Adrenal gland (tissue), 12 donors: Measurements from ENCODE around the gene VPS37C. TPM values are rescaled to one million over a fixed set of nuclear protein-coding genes. Genes with fewer than 3 reads are reported as not detected.
A peak's percentile ranks its signal among the peaks of the same experiment; 100 is the strongest.

Experiments
- DNase-seq, 7 donors: peaks; one replicate each; pipeline ENCODE4 v3.0.0-alpha.2; 2019 to 2020
- H3K27ac ChIP-seq, 5 donors: fragments of 200-600 bp; sonication (generic) in 4 of 5; 1 replicate in 3 of 5; 2 replicates in 2 of 5; pipeline versions ENCODE4 v1.5.1 to v1.8.0; 2016 to 2020; ENCODE audit warnings: mild to moderate bottlenecking in 1 of 5
- H3K27me3 ChIP-seq: fragments of 200-600 bp; 2 replicates; pipeline ENCODE4 v1.8.0; 2021
- H3K36me3 ChIP-seq, 2 donors: fragments of 200-600 bp; replicated peaks in 1 of 2; 1 replicate in 1 of 2; 2 replicates in 1 of 2; pipeline versions ENCODE4 v1.5.1 to v1.8.0; 2018 to 2022
- H3K4me1 ChIP-seq, 2 donors: fragments of 200-600 bp; replicated peaks in 1 of 2; 1 replicate in 1 of 2; 2 replicates in 1 of 2; pipeline versions ENCODE4 v1.5.1 to v1.8.0; 2018 to 2021
- H3K4me3 ChIP-seq, 4 donors: fragments of 200-600 bp; sonication (generic) in 3 of 4; one replicate each; pipeline ENCODE4 v1.5.1; 2016 to 2018
- H3K9me3 ChIP-seq, 3 donors: fragments of 200-600 bp; sonication (generic) in 1 of 3; replicated peaks in 1 of 3; 1 replicate in 2 of 3; 2 replicates in 1 of 3; pipeline versions ENCODE4 v1.5.1 to v1.8.0; 2016 to 2021
- CTCF ChIP-seq, 6 experiments: fragments of 450-650 bp in 4 of 6; fragments of 200-600 bp in 2 of 6; sonication (generic) in 1 of 6; IDR thresholded peaks; 1 replicate in 5 of 6; 2 replicates in 1 of 6; pipeline versions ENCODE4 v1.5.1 to v1.8.0; 2016 to 2021; ENCODE audit warnings: antibody characterized with exemption in 6 of 6, mild to moderate bottlenecking in 2 of 6, moderate library complexity in 1 of 6
- POLR2A ChIP-seq, 2 donors: fragments of 450-650 bp; IDR thresholded peaks; one replicate each; pipeline ENCODE4 v1.6.1; 2017; ENCODE audit warnings: antibody characterized with exemption in 2 of 2, mild to moderate bottlenecking in 2 of 2, moderate library complexity in 1 of 2
- WGBS, 4 donors: extraction: QIAGEN DNeasy Blood & Tissue Kit in 2 of 4; methylation state at CpG; one replicate each; pipeline versions ENCODE4 v1.1.5 to v1.1.7; 2013 to 2017; 5-methylcytosine and 5-hydroxymethylcytosine counted together
- intact Hi-C, 2 donors: fragments of 100-400 bp; cut with DNase I; formaldehyde crosslinking; loops; one replicate each; pipeline versions ENCODE4 v1.14.1 to v1.15.0; 2022 to 2023
- polyA plus RNA-seq, 3 donors: library from polyadenylated mRNA; stranded (reverse); fragments of 200-250 nt in 2 of 3; fragments of 350-450 nt in 1 of 3; fragmentation: Illumina TruSeq in 1 of 3; extraction: RNeasy Lipid Tissue Mini Kit (QIAGEN cat#74804) in 1 of 3; gene quantifications; one replicate each; pipeline ENCODE4 v1.2.3, GENCODE V29; 2013 to 2014
- total RNA-seq, 9 donors: library from RNA; depleted of rRNA in 4 of 9; stranded (reverse); fragments of >200 nt in 4 of 9; fragments of 120-200 nt in 1 of 9; fragmentation: NEBNext Ultra II Directional in 1 of 9; extraction: Animal tissue kit (Norgen Biotek cat#: 25700) in 1 of 9; gene quantifications; one replicate each; pipeline versions ENCODE4 v1.1.0 to v1.2.4, GENCODE V29; 2013 to 2023
- donor health status: healthy with polysubstance abuse.
- donor health status: Bipolar disorder and iron deficiency.
- donor health status: DM: yes; HTN: yes; CAD: no.
- donor health status: DM: no; HTN: no; CAD: no.
- donor health status: DM: no; HTN: no; CAD: no.
- donor health status: DM: yes; HTN: yes; CAD: no.

The VPS37C gene
- total and polyA plus RNA-seq, 12 donors, result 8.6 to 27.9 (median 18.5) TPM

DNA sequence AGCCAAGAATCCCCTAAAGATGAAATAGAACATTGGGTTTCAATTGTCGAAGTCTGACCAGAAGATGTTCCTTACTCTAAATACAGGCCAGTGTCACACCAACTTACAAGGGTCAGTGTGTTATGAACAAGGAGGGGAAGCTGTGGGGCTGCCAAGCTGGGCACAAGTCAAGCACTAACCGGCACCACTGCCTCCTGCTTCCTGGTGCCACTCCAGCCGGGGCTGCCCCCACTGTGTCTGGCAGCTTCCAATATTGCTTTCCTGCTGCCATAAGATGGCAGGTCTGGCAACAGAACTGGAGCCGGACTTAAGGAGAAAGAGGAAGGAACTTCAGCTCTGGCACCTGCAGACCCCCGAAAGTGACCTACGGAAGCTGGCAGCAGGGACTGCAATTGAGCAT lies 13.7 kb upstream of the VPS37C start:
- Histone ChIP-seq H3K9me3 (no peaks in the 10 kb centered on the region), H3K36me3 (no peaks in the 10 kb centered on the region), H3K27ac (no peak overlapping the region), H3K4me1 (no peaks in the 10 kb centered on the region), H3K4me3 (no peak overlapping the region), H3K27me3 (peaks cover 3% of the 10 kb centered on the region)
- WGBS, 4 donors, result 71 to 82% (median 81%) methylated on average over 5 to 6 of the region's 6 CpGs
- TF ChIP-seq CTCF (IDR thresholded peaks at IDR 0.05), result no peak
- TF ChIP-seq POLR2A (IDR thresholded peaks at IDR 0.05), result no peak
- intact Hi-C loops, result loop anchor here in 1 of 2 donors (5.0 kb wide), 1 partner anchor 43 kb away; no protein-coding TSS in a partner anchor
- no peak for DNase-seq

- no peaks in the 10 kb centered on the region for H3K36me3 ChIP-seq
- H3K4me3 ChIP-seq, result no peak overlapping the region
- TF ChIP-seq POLR2A (IDR thresholded peaks at IDR 0.05) (no peak), CTCF (IDR thresholded peaks at IDR 0.05) (no peak)
- DNase-seq, result no peak
- no peaks in the 10 kb centered on the region for H3K9me3 ChIP-seq
- intact Hi-C loops, result loop anchor here in 1 of 2 donors (5.0 kb wide), 1 partner anchor 42 kb away; no protein-coding TSS in a partner anchor
- H3K27me3 ChIP-seq, result peaks cover 3% of the 10 kb centered on the region
- H3K27ac ChIP-seq, result no peak overlapping the region
- WGBS, 4 donors, result 71 to 81% (median 78%) methylated on average over 5 to 6 of the region's 6 CpGs
- no peaks in the 10 kb centered on the region for H3K4me1 ChIP-seq
Observed at GRCh38 chr11:61174273-61174672, 13.0 kb upstream of the VPS37C start.

- peak in 1 of 7 donors; percentile 49 for DNase-seq
- H3K4me1 ChIP-seq, result no peaks in the 10 kb centered on the region
- H3K4me3 ChIP-seq, result no peak overlapping the region
- TF ChIP-seq CTCF (IDR thresholded peaks at IDR 0.05), result peak in 5 of 6 experiments; percentile 23 to 51 (median 41)
- TF ChIP-seq POLR2A (IDR thresholded peaks at IDR 0.05), result no peak
- no peak overlapping the region for H3K27ac ChIP-seq
- intact Hi-C loops, result loop anchor here in 1 of 2 donors (5.0 kb wide), 1 partner anchor 41 kb away; no protein-coding TSS in a partner anchor
- H3K27me3 ChIP-seq, result peaks cover 3% of the 10 kb centered on the region
- H3K36me3 ChIP-seq, result no peaks in the 10 kb centered on the region
- H3K9me3 ChIP-seq, result no peaks in the 10 kb centered on the region
- 54 to 79% (median 72%) methylated on average over 4 of the region's 4 CpGs for WGBS, 4 donors
Observed at GRCh38 chr11:61173456-61173855, 12.2 kb upstream of the VPS37C start.

- no peaks in the 10 kb centered on the region for H3K4me1 ChIP-seq
- H3K4me3 ChIP-seq, result no peak overlapping the region
- no peak overlapping the region for H3K27ac ChIP-seq
- no peaks in the 10 kb centered on the region for H3K36me3 ChIP-seq
- TF ChIP-seq CTCF (IDR thresholded peaks at IDR 0.05), result no peak
- no peak for TF ChIP-seq POLR2A (IDR thresholded peaks at IDR 0.05)
- no peak for DNase-seq
- H3K27me3 ChIP-seq, result peaks cover 3% of the 10 kb centered on the region
- WGBS, 4 donors, result 78 to 87% (median 83%) methylated on average over 3 of the region's 3 CpGs
- no peaks in the 10 kb centered on the region for H3K9me3 ChIP-seq
- intact Hi-C loops, result loop anchor here in 1 of 2 donors (5.0 kb wide), 1 partner anchor 41 kb away; no protein-coding TSS in a partner anchor
Observed at GRCh38 chr11:61172888-61173287, 11.7 kb upstream of the VPS37C start.
